SK-N-MC (cell line): Measurements from ENCODE around the gene MPND.
"Not testable (repeated sequence)": the region's sequence is repeated elsewhere in the genome, so short reads cannot be mapped to it uniquely, and the experiment has no call there.

Experiments used
- DNase-seq: peaks from one replicate; pipeline ENCODE4 v3.0.0-alpha.2; 2011; ENCODE audit warnings: low read depth, low spot score
- H3K27ac ChIP-seq: fragments of 200-600 bp; sonication (generic); 2 replicates; pipeline ENCODE4 v1.5.1; 2016; ENCODE audit warnings: mixed run types
- H3K36me3 ChIP-seq: fragments of 200-600 bp; sonication (generic); 2 replicates; pipeline ENCODE4 v1.6.1; 2017; ENCODE audit warnings: antibody characterized with exemption, low read length, mixed read lengths; ENCODE audit not compliant: insufficient read depth
- H3K4me3 ChIP-seq: fragments of 200-600 bp; sonication (generic); 2 replicates; pipeline ENCODE4 v1.5.1; 2016
- H3K9ac ChIP-seq: fragments of 200-600 bp; sonication (generic); 2 replicates; pipeline ENCODE4 v1.8.0; 2017; ENCODE audit warnings: mixed run types, mixed read lengths; ENCODE audit not compliant: insufficient read length
- H3K9me3 ChIP-seq: fragments of 200-600 bp; sonication (generic); 2 replicates; pipeline ENCODE4 v1.6.1; 2017; ENCODE audit warnings: low read depth, mild to moderate bottlenecking, antibody characterized with exemption, low read length, moderate library complexity, mixed read lengths
- EZH2 ChIP-seq: fragments of 200-600 bp; sonication (generic); IDR thresholded peaks from one replicate; pipeline ENCODE4 v1.6.1; 2017; ENCODE audit warnings: antibody characterized with exemption
- FOXP2 ChIP-seq: optimal IDR thresholded peaks from 2 replicates; pipeline ENCODE3; 2011; ENCODE audit warnings: mild to moderate bottlenecking, moderate library complexity; ENCODE audit not compliant: insufficient read depth; ENCODE audit errors: extremely low read length, control extremely low read depth
- POLR2AphosphoS5 ChIP-seq: IDR thresholded peaks from 2 replicates; pipeline ENCODE4 v1.6.1; 2012; ENCODE audit warnings: mild to moderate bottlenecking, low read depth, low read length, borderline replicate concordance

Gene MPND

DNA sequence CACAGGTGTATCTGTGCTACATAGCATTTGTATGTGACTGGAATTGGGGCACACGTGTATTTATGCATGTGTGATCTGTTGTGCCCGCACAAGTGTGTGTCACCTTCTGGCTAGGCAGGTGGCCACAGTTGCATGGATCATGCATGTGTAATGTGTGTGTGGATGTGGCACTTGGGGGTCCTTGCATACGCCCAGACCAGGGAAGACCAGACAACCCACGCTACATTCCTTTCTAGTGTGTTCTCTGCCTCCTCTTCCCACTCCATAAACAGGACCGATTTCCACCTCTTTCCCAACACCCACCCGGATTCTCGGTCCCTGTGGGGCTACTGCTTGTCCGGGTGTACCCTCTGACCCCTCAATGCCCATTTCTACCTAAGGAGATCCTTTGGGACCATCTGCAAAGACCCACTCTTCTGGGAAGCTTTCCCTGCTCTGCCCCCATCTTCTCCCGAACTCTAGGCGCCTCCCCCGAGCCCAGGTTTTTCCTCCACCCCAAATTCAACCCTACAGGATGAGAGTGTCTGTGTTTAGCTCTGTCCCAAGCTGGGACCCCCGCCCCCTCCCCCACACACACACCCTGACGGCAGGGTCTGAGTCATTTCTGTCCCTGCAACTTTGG is 17.0 kb upstream of the MPND start:
- H3K9me3 ChIP-seq: no peaks in the 10 kb centered on the region
- DNase-seq: no peak
- H3K4me3 ChIP-seq: peak overlapping the region; percentile 76
- no peaks in the 10 kb centered on the region for H3K36me3 ChIP-seq
- no peak overlapping the region for H3K9ac ChIP-seq
- TF ChIP-seq POLR2AphosphoS5 (no peak), FOXP2 (no peak), EZH2 (no peak)
- no peak overlapping the region for H3K27ac ChIP-seq

DNA sequence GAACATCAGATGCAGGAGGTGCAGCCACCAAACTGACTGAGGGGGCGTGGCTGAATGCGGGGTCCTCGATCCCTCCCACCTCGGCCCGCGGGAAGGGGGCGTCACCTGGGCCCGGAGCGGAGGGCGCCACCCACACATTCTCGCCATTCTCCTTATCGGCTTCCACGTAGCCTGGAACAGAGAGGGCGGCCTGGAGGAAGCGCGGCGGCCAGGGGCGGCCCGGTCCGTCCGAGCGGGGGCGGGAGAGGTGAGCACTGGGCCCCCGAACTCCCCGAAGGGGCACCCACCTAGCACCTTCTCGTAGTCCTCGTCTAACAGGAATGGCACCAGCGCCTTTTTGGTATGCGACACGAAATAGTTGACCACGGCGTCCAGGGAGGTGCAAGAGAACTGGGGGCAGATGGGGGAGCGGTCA is 16.5 kb upstream of the MPND start:
- Histone ChIP-seq H3K9ac (peak overlapping the region; percentile 41), H3K4me3 (peak overlapping the region; percentile 76), H3K27ac (no peak overlapping the region), H3K36me3 (no peaks in the 10 kb centered on the region), H3K9me3 (no peaks in the 10 kb centered on the region)
- DNase-seq: no peak
- TF ChIP-seq FOXP2: no peak
- no peak for TF ChIP-seq POLR2AphosphoS5
- TF ChIP-seq EZH2: no peak

DNA sequence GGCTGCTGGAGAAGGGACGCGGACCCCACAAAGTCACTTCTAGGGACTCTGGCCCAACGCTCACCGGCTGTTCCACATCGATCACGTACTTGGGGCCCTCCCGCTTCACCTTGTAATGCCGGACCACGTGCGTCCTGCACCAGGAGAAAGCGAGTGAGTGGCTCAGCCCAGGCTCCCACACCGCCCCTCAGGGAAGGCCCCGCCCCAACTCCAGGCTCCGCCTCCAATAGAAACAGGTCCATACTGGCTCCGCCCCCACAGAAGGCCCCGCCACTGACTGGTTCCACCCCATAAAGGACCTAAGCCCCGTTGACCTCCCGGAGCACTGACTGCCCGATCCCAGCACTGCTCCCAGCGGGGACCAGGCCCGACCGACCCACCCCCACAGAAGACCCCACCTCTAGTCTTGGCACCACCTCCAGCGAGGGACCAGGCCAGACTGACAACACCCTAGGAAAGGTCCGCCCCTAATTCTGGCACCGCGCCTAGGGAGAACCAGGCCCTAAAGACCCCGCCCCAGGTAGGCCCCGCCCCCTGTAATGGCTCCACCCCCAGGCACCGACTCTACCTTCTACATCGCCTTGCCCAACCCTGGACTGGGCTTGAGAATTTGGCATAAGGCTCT is 16.0 kb upstream of the MPND start:
- no peak overlapping the region for H3K27ac ChIP-seq
- H3K36me3 ChIP-seq: no peaks in the 10 kb centered on the region
- TF ChIP-seq POLR2AphosphoS5: no peak
- no peak for TF ChIP-seq EZH2
- TF ChIP-seq FOXP2: no peak
- H3K9ac ChIP-seq: no peak overlapping the region
- peak; percentile 16 for DNase-seq
- no peaks in the 10 kb centered on the region for H3K9me3 ChIP-seq
- H3K4me3 ChIP-seq: peak overlapping the region; percentile 76

DNA sequence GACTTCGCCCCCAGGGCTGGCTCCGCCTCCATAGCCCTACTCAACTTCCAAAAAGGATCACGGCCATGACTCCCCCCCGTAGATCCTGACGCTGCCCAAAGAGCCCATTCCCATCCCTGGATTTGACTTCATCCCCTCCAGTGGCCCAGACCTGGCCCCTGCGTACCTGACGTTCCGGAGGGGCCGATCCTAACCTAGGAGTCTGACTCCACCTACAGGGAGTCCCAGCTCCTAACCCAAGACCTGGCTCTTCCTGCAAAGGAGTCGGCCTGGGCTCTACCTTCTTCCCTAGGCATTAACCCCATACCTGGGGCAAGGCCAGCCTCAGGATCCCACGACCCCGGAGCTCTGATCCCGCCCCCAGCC is 15.5 kb upstream of the MPND start:
- no peak overlapping the region for H3K27ac ChIP-seq
- no peak overlapping the region for H3K9ac ChIP-seq
- H3K4me3 ChIP-seq: peak overlapping the region; percentile 76
- no peaks in the 10 kb centered on the region for H3K9me3 ChIP-seq
- no peak for DNase-seq
- TF ChIP-seq EZH2: no peak
- no peak for TF ChIP-seq POLR2AphosphoS5
- TF ChIP-seq FOXP2: no peak
- no peaks in the 10 kb centered on the region for H3K36me3 ChIP-seq

DNA sequence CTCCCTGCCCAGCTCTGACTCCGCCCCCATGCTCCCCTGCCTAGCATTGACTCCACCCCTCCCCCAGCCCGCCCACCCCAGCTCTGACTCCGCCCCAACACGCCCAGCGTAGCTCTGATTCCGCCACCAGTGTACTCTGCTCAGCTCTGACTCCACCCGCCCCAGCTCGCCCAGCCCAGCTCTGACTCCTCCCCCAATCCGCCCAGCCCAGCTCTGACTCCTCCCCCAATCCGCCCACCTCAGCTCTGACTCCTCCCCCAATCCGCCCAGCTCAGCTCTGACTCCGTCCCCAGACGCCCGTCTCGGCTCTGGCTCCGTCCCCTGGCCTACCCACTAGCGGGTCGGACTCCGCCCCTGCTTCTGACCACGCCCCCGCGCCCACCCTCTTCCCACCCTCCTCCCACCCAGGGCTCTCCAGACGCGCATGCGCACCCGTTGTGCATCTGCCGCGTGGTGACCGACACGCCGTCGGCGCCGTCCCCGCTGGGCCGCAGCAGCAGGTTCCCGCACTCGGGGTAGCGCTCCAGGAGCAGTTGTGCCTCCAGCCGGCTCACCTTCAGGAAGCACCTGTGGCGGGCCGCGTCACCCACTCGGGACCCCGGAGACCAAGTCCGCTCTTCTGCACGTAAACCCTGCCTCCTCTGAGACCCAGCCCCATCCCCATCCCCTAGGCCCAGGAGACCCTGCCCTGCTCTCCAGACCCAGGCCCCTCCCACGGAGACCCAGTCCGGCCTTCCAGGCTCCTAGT is 14.9 kb upstream of the MPND start:
- Histone ChIP-seq H3K4me3 (peak overlapping the region; percentile 82), H3K9ac (peak overlapping the region; percentile 65), H3K9me3 (no peaks in the 10 kb centered on the region), H3K27ac (no peak overlapping the region), H3K36me3 (no peaks in the 10 kb centered on the region)
- DNase-seq: peak; percentile 69
- TF ChIP-seq POLR2AphosphoS5 (peak; percentile 80; the same call in 1 of the 2 replicates), EZH2 (no peak), FOXP2 (no peak)

DNA sequence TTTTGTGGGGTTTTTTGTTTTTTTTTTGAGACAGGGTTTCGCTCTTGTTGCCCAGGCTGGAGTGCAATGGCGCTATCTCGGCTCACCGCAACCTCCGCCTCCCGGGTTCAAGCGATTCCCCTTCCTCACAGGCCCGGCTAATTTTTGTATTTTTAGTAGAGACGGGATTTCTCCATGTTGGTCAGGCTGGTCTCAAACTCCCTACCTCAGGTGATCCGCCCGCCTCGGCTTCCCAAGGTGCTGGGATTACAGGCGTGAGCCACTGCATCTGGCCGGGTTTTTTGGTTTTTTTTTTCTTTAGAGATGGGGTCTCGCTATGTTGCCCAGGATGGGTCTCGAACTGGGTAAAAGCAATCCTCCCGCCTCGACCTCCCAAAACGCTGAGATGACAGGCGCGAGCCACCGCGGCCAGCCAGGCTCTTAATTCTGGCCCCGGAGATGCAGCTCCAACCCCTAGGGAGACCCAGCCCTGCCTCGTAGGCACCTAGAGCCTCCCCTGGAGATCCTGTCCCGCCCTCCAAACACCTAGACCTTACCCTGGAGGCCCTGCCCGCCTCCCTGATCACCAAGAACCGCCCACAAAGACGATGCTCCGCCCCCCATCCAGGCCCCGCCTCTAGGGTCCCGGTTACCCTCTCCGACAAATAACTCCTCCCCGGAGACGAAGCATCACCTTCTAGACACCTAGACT is 14.2 kb upstream of the MPND start:
- peak overlapping the region; percentile 65 for H3K9ac ChIP-seq
- not testable (repeated sequence) for H3K27ac ChIP-seq, H3K36me3 ChIP-seq, H3K9me3 ChIP-seq, DNase-seq
- peak overlapping the region; percentile 82 for H3K4me3 ChIP-seq

DNA sequence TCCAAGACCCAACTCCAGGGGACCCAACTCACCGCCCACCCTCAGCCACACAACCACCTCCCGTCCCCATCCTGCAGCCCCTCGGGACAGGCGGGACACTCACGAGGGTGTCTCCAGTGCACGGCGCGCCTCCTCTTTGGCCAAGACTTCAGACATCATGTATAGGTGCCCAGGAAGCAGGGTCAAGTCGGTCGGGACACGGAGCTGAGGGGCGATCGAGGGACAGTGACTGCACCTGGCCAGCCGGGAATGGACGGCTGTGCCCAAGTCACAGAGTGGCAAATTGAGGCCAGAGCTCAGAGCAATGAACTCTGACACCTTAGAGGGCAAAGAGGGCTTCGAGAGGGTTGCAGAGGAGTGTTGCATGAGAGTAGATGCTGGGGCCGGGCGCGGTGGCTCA is 13.5 kb upstream of the MPND start:
- no peak overlapping the region for H3K4me3 ChIP-seq
- no peak overlapping the region for H3K27ac ChIP-seq
- TF ChIP-seq POLR2AphosphoS5 (no peak), EZH2 (no peak), FOXP2 (no peak)
- no peaks in the 10 kb centered on the region for H3K36me3 ChIP-seq
- no peak overlapping the region for H3K9ac ChIP-seq
- DNase-seq: no peak
- H3K9me3 ChIP-seq: no peaks in the 10 kb centered on the region

DNA sequence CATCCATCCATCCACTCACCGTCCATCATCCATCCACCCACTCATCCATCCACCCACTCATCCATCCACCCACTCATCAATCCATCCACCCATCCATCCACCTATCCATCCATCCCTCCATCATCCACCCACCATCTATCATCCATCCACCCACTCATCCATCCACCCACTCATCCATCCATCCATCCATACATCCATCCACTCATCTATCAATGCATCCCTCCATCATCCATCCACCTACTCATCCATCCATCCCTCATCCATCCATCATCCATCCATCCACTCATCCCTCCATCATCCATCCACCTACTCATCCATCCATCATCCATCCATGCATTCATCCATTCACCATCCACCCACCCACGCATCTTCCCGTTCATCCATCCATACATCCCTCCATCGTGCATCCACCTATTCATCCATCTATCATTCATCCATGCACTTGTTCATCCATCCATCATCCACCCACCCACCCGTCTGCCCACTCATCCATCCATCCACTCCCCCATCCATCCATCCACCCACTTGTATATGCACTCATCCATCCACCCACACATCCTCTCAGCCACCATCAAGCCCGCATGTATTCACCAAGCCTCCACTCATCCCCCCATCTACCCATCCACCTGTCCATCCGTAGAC is 8.3 kb upstream of the MPND start:
- H3K36me3 ChIP-seq: no peaks in the 10 kb centered on the region
- H3K9me3 ChIP-seq: no peaks in the 10 kb centered on the region
- no peak for DNase-seq
- no peak overlapping the region for H3K27ac ChIP-seq
- no peak overlapping the region for H3K9ac ChIP-seq
- TF ChIP-seq FOXP2 (no peak), EZH2 (no peak), POLR2AphosphoS5 (no peak)
- H3K4me3 ChIP-seq: no peak overlapping the region
